ENCODE measurements around the gene ADGRF1. TPM values are rescaled to one million over a fixed set of nuclear protein-coding genes. Genes with fewer than 3 reads are reported as not detected.

ADGRF1 gene
- total RNA-seq, 1 donor from 2014 or later: not detected

DNA sequence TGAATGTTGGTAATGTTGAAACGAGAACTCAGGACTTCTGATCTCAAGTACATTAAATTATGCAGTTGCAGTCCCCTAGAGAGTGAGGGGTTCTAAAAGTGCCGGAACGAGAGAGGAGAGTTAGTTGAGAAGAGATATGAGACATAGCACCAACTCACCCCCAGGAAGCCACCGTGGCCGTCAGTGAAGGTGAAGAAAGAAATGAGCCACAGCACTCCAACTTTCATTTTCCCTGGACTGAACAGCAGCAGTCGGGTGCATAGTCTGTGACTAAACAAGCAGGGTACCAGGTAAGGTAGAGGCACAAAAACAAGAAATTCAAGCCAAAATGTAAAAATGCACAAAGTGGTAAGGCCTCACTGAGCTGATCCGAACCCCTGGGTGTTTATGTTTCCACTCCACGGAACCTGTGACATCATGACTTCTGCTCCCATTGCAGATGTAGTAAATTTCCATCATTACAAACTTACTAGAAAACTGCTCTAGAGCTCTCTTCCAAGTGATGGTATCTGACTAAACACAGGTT, 13.2 kb downstream of the ADGRF1 start:
- H3K36me3 Mint-ChIP-seq (ENCODE audit: low read depth): no peaks in the 10 kb centered on the region
- H3K27ac Mint-ChIP-seq: no peak overlapping the region
- intact Hi-C loops (cut with micrococcal nuclease): no loop called here
- no peak overlapping the region for H3K4me3 Mint-ChIP-seq
- H3K9me3 Mint-ChIP-seq: no peaks in the 10 kb centered on the region
- no peak for DNase-seq (ENCODE audit: low spot score)
- H3K27me3 Mint-ChIP-seq (ENCODE audit: insufficient read depth): peaks cover 2% of the 10 kb centered on the region
- H3K4me1 Mint-ChIP-seq (ENCODE audit: low read depth): no peaks in the 10 kb centered on the region

DNA sequence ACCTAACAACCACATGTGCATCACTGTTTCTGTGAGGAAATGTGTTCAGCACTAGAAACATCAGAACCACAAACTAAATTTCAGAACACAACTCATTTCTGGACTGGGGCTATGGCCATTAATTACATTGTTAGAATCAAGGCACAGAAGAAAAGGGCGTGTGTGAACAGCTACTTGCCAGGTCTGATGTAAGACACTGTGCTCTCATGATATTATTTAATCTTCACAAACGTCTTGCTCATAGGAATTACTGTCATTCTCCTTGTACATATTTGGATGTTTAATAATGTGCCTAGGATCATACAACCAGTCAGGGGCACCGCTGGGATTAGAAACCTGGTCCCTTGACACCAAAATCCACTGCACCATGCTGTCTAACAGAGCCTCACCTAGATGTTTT, 14.8 kb downstream of the ADGRF1 start:
- Mint-ChIP-seq H3K27me3 (ENCODE audit: insufficient read depth) (peaks cover 2% of the 10 kb centered on the region), H3K36me3 (ENCODE audit: low read depth) (no peaks in the 10 kb centered on the region), H3K9me3 (no peaks in the 10 kb centered on the region), H3K27ac (no peak overlapping the region), H3K4me3 (no peak overlapping the region), H3K4me1 (ENCODE audit: low read depth) (no peaks in the 10 kb centered on the region)
- no peak for DNase-seq (ENCODE audit: low spot score)
- intact Hi-C loops (cut with micrococcal nuclease): no loop called here

DNA sequence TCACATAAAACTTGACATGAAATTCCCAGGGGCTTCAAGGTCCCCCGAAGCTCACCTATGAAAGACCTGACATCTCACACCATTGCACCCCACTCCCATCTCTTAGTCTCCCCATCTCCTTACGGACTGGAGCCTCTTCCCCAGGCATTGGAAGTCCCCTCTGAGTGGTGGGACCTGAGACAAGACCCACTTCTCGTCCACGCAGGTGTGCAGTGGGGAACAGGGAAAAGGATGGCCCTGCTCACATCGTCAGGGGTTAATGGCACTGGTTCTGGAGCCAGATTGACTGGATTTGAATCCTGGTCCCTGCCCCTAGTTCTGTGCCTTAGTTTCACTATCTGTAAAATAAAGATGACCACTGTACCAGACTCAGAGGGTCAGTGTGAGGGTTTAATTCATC, 15.5 kb downstream of the ADGRF1 start:
- no peaks in the 10 kb centered on the region for H3K36me3 Mint-ChIP-seq (ENCODE audit: low read depth)
- DNase-seq (ENCODE audit: low spot score): no peak
- intact Hi-C loops (cut with micrococcal nuclease): no loop called here
- peaks cover 2% of the 10 kb centered on the region for H3K27me3 Mint-ChIP-seq (ENCODE audit: insufficient read depth)
- no peaks in the 10 kb centered on the region for H3K9me3 Mint-ChIP-seq
- no peaks in the 10 kb centered on the region for H3K4me1 Mint-ChIP-seq (ENCODE audit: low read depth)
- no peak overlapping the region for H3K27ac Mint-ChIP-seq
- no peak overlapping the region for H3K4me3 Mint-ChIP-seq

DNA sequence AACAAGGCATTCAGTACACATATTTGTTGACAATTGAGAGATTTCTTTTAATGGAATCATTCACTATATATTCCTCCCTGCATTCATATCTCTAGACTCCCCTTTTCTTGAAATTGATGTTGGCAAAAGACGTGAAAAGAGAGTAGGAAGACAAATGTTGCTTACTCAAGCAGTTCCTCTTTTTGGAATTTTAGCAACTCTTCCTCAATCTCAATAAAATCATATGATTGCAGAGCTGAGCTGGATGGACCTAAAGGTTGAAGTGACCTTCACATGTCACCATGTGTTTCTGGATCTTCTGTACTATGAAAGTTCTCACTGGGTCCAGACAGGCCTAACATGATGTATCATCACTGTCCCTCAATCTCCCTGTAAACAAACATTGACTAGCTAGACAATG, 18.6 kb downstream of the ADGRF1 start:
- Mint-ChIP-seq H3K9me3 (no peaks in the 10 kb centered on the region), H3K27ac (no peak overlapping the region), H3K4me3 (no peak overlapping the region), H3K4me1 (ENCODE audit: low read depth) (no peaks in the 10 kb centered on the region), H3K36me3 (ENCODE audit: low read depth) (no peaks in the 10 kb centered on the region), H3K27me3 (ENCODE audit: insufficient read depth) (no peaks in the 10 kb centered on the region)
- DNase-seq (ENCODE audit: low spot score): no peak
- intact Hi-C loops (cut with micrococcal nuclease): no loop called here

DNA sequence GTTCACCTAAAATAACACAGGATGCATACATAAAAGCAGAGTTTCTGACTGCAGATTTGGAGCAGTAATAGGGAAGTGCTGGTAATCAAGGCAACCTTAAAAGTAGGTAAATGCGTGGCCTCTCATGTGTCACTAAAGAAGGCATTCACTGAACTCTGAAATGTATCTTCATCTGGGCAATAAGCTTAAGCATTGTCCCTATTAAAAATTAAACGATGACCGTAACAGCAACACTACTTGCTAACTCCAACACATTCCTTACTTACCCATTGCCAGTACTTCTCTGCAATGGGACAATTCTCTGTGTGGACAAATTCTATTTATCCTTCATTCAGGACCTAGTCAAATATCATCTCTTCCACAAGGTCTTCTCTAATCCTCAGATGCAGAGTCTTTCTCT, 19.9 kb downstream of the ADGRF1 start:
- Mint-ChIP-seq H3K4me1 (ENCODE audit: low read depth) (no peaks in the 10 kb centered on the region), H3K36me3 (ENCODE audit: low read depth) (no peaks in the 10 kb centered on the region), H3K27me3 (ENCODE audit: insufficient read depth) (no peaks in the 10 kb centered on the region), H3K27ac (no peak overlapping the region), H3K9me3 (no peaks in the 10 kb centered on the region), H3K4me3 (no peak overlapping the region)
- DNase-seq (ENCODE audit: low spot score): no peak
- intact Hi-C loops (cut with micrococcal nuclease): no loop called here

DNA sequence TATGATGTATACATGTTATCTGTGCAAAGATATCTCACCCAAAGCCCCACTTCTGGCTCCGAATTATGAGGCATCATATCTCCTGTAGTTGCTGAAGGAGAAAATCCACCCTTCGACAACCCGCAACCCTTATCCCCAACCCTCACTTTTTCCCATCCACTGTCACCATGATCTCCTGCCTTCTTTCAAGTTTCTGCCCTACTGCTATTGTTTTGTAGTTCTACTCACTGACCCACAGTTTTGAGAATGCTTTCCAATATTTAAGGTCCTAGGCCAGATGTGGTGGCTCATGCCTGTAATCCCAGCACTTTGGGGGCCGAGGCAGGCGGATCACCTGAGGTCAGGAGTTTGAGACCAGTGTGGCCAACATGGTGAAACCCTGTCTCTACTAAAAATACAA, 22.2 kb downstream of the ADGRF1 start:
- DNase-seq (ENCODE audit: low spot score): no peak
- intact Hi-C loops (cut with micrococcal nuclease): no loop called here
- H3K9me3 Mint-ChIP-seq: no peaks in the 10 kb centered on the region

DNA sequence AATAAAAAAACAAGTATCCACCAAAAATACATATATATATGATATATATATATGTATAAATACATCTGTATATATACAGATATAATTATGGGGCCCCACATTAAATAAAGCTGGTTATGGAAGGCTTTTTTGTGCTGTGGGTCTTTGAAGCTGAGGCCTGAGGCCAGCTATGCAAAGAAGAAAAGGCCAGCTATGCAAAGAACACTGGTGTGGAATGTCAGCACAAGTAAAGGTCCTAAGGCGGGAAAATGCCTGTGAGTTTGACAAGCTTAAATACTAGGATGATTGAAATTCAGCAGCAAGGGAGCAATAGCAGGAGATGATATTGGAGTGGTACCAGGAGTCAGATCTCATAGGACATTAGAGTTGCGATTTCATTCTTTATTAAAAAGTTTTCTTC, 25.2 kb downstream of the ADGRF1 start:
- Mint-ChIP-seq H3K4me1 (ENCODE audit: low read depth) (no peaks in the 10 kb centered on the region), H3K27me3 (ENCODE audit: insufficient read depth) (no peaks in the 10 kb centered on the region), H3K9me3 (no peaks in the 10 kb centered on the region), H3K36me3 (ENCODE audit: low read depth) (no peaks in the 10 kb centered on the region), H3K27ac (no peak overlapping the region), H3K4me3 (no peak overlapping the region)
- intact Hi-C loops (cut with micrococcal nuclease): no loop called here
- DNase-seq (ENCODE audit: low spot score): no peak

More for the DNA sequence above, 22.2 kb downstream of the ADGRF1 start:
- Mint-ChIP-seq H3K4me1 (ENCODE audit: low read depth) (no peaks in the 10 kb centered on the region), H3K36me3 (ENCODE audit: low read depth) (no peaks in the 10 kb centered on the region), H3K27me3 (ENCODE audit: insufficient read depth) (no peaks in the 10 kb centered on the region), H3K27ac (no peak overlapping the region), H3K4me3 (no peak overlapping the region)

DNA sequence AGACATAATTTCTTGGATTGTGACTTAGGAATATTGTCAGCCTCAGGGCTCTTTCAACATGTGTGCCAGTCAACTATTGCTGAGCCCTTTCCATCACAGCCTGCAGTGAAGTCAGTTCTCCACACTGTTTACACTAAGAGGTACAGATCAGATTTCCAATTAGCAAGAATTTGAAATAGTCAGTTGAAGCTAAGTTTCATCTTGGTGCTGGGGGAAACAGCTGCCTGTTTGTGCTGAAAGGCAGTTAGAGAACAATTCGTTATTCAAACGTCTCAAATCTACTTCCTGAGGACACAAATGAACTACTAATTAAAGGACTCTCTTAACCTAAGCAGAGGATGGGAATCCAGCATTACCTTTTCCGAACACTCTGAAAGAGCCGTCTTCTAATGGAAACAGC, 25.9 kb downstream of the ADGRF1 start:
- intact Hi-C loops (cut with micrococcal nuclease): no loop called here
- Mint-ChIP-seq H3K4me3 (no peak overlapping the region), H3K27ac (no peak overlapping the region)

DNA sequence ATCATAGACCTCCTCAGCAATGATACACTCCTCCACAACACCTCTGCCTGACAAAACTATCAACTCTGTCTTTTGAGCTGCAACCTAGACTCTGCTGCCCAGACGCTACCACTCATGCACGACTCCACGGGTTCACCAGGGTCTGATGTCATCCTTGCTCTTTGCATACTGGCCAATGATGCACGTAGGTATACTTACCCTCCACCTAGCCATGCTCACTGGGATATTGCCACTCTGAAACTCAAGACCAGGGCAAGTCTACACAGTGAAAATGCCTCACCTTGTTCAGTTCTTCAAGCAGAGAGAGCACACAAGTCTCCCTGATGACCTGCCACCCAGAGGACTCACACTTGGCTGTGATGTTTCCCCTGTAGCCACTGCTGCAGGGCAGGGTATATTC, 27.7 kb downstream of the ADGRF1 start:
- Mint-ChIP-seq H3K27me3 (ENCODE audit: insufficient read depth) (no peaks in the 10 kb centered on the region), H3K36me3 (ENCODE audit: low read depth) (no peaks in the 10 kb centered on the region), H3K27ac (no peak overlapping the region), H3K9me3 (no peaks in the 10 kb centered on the region), H3K4me3 (no peak overlapping the region), H3K4me1 (ENCODE audit: low read depth) (no peaks in the 10 kb centered on the region)
- DNase-seq (ENCODE audit: low spot score): no peak
- intact Hi-C loops (cut with micrococcal nuclease): no loop called here

More for the DNA sequence above, 25.9 kb downstream of the ADGRF1 start:
- H3K4me1 Mint-ChIP-seq (ENCODE audit: low read depth): no peaks in the 10 kb centered on the region
- H3K36me3 Mint-ChIP-seq (ENCODE audit: low read depth): no peaks in the 10 kb centered on the region
- no peaks in the 10 kb centered on the region for H3K9me3 Mint-ChIP-seq
- DNase-seq (ENCODE audit: low spot score): no peak
- no peaks in the 10 kb centered on the region for H3K27me3 Mint-ChIP-seq (ENCODE audit: insufficient read depth)

DNA sequence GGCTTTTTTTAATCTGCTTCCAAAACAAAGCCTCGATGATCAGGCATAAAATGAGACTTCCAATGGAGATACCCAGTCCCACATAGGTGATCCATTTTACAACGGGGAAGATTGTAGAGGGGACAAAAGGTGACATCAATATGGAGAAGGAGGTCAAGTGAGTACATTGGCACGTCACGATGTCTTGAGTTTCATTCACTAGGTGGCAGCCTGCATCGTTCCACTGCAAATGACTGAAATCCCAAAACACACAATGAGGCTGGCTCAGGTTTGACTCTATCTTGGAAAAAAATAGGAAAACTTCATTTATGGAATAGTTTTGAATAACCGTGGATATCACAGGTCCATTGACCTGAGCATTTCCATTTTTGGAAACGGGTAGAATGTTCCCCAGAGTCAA, 32.5 kb downstream of the ADGRF1 start:
- no peaks in the 10 kb centered on the region for H3K4me1 Mint-ChIP-seq (ENCODE audit: low read depth)
- no peaks in the 10 kb centered on the region for H3K9me3 Mint-ChIP-seq
- no peak overlapping the region for H3K4me3 Mint-ChIP-seq
- H3K36me3 Mint-ChIP-seq (ENCODE audit: low read depth): no peaks in the 10 kb centered on the region
- no peaks in the 10 kb centered on the region for H3K27me3 Mint-ChIP-seq (ENCODE audit: insufficient read depth)
- H3K27ac Mint-ChIP-seq: no peak overlapping the region
- intact Hi-C loops (cut with micrococcal nuclease): no loop called here
- DNase-seq (ENCODE audit: low spot score): no peak

DNA sequence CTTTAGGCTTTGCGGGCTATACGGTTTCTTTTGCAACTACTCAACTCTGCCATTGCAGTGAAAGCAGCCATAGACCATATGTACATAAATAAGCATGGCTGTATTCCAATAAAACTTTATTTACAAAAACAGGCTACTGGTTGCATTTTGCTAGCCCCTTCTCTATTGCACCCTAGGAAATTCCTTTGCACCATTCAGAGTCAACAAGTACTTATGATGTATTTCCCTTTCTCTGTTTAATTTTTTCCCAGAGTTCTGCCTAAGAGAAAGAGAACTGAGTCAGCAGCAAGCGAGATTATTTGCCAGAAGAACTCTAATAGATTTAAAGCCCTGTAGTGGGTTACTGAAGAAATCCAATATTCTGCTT, 33.8 kb downstream of the ADGRF1 start:
- intact Hi-C loops (cut with micrococcal nuclease): no loop called here
- no peak for DNase-seq (ENCODE audit: low spot score)
- Mint-ChIP-seq H3K4me3 (no peak overlapping the region), H3K27ac (no peak overlapping the region), H3K9me3 (no peaks in the 10 kb centered on the region), H3K36me3 (ENCODE audit: low read depth) (no peaks in the 10 kb centered on the region), H3K27me3 (ENCODE audit: insufficient read depth) (no peaks in the 10 kb centered on the region), H3K4me1 (ENCODE audit: low read depth) (no peaks in the 10 kb centered on the region)

DNA sequence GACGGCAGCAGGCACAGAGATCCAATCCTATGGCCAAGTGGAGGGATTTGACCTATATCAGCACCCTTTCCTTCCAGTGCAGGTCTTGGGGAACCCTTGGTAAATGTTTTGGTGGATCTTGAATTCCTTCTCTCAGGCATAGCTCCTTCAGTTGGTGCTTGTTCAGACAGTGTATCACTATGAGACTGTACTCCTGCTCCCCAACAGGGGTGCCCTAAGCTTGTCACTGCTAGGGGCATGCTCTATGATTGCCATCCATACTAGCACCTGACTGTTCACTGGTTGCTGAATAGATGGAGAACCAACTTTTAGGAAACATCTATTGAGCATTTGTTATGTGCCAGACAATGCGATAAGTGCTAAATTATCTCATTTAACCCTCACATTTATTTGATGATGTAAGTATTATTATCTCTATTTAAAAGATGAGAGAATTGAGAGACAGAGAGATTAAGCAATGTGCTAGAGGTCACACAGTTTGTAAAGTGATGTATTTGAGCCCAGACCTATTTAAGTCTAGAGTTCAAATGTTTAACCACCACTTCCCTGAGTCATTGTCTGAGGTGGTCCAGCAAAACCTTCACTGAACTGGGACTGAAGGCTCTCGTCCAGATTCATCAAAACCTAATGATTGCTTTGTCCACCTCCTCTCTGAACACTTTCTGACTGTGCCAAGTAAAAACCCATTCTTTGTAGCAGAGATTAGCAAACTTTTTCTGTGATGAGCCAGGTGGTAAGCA, 34.3 kb downstream of the ADGRF1 start:
- intact Hi-C loops (cut with micrococcal nuclease): no loop called here
- Mint-ChIP-seq H3K9me3 (no peaks in the 10 kb centered on the region), H3K4me1 (ENCODE audit: low read depth) (no peaks in the 10 kb centered on the region), H3K27ac (no peak overlapping the region), H3K4me3 (no peak overlapping the region), H3K27me3 (ENCODE audit: insufficient read depth) (peaks cover 1% of the 10 kb centered on the region), H3K36me3 (ENCODE audit: low read depth) (no peaks in the 10 kb centered on the region)
- no peak for DNase-seq (ENCODE audit: low spot score)

DNA sequence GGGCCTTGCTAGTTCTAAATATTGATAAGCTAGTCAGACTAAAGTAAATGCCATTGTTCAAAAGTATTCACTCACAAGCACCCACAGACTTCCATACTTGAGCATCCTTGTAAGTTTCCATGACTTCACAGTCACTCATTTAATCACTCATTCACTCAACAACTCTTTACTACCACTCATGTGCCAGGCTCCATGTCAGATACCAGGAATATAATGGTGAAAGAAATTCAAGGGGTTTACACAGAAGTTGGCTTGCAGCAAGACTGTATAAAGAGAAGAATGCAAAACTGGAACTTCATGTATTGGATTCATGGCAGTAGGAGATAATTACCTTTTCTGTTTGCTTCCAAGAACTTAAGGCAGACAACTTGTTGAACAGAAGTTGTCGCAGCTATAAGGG, 36.6 kb downstream of the ADGRF1 start:
- Mint-ChIP-seq H3K27ac (no peak overlapping the region), H3K36me3 (ENCODE audit: low read depth) (no peaks in the 10 kb centered on the region), H3K4me1 (ENCODE audit: low read depth) (no peaks in the 10 kb centered on the region), H3K27me3 (ENCODE audit: insufficient read depth) (peaks cover 3% of the 10 kb centered on the region), H3K9me3 (no peaks in the 10 kb centered on the region), H3K4me3 (no peak overlapping the region)
- DNase-seq (ENCODE audit: low spot score): no peak
- intact Hi-C loops (cut with micrococcal nuclease): no loop called here

DNA sequence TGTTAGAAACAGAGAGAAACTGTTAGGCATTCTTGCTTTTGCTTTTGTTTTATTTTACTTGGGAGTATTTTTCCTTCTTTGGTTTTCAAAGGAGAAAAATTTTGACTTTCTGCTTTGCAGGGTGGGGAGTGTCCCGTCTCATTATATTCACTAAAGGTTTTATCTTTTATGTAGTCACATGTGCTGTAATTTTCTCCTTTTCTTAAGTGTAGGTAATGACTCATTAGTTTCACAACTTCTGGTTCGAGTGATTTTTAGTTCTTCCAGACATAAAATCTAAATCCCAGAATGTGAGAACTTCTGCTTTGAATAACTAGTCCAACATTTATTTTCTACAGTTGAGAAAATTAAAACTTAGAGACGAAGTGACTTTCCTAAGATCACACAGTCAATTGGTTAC, 37.7 kb downstream of the ADGRF1 start:
- intact Hi-C loops (cut with micrococcal nuclease): no loop called here
- H3K9me3 Mint-ChIP-seq: no peaks in the 10 kb centered on the region
- no peaks in the 10 kb centered on the region for H3K36me3 Mint-ChIP-seq (ENCODE audit: low read depth)
- H3K4me1 Mint-ChIP-seq (ENCODE audit: low read depth): no peaks in the 10 kb centered on the region
- peaks cover 3% of the 10 kb centered on the region for H3K27me3 Mint-ChIP-seq (ENCODE audit: insufficient read depth)
- DNase-seq (ENCODE audit: low spot score): no peak
- H3K27ac Mint-ChIP-seq: no peak overlapping the region
- no peak overlapping the region for H3K4me3 Mint-ChIP-seq
